Measurements from ENCODE around the gene CPSF3. TPM values are rescaled to one million over a fixed set of nuclear protein-coding genes. Genes with fewer than 3 reads are reported as not detected.

Gene CPSF3
- total RNA-seq, 1 donor from 2014 or later, result 44.0 TPM

- H3K27me3 Mint-ChIP-seq, result no peaks in the 10 kb centered on the region
- intact Hi-C loops (cut with micrococcal nuclease), result no loop called here
- H3K27ac Mint-ChIP-seq, result no peak overlapping the region
- no peak for DNase-seq
- ATAC-seq (ENCODE audit: low read depth), result no peak
- no peak for TF ChIP-seq CTCF (IDR thresholded peaks at IDR 0.05)
- POLR2A ChIA-PET, result no interaction called here
- CTCF ChIA-PET, result no interaction called here
- H3K4me1 Mint-ChIP-seq, result no peaks in the 10 kb centered on the region
- H3K36me3 Mint-ChIP-seq (ENCODE audit: low read depth), result peaks cover 40% of the 10 kb centered on the region
- H3K9me3 Mint-ChIP-seq, result no peaks in the 10 kb centered on the region
- no peak overlapping the region for H3K4me3 Mint-ChIP-seq
Observed at GRCh38 chr2:9403924-9404323, 19.5 kb upstream of the CPSF3 start.

- ChIA-PET POLR2A (no interaction called here), CTCF (no interaction called here)
- Mint-ChIP-seq H3K4me3 (no peak overlapping the region), H3K36me3 (ENCODE audit: low read depth) (peaks cover 45% of the 10 kb centered on the region), H3K27ac (no peak overlapping the region), H3K4me1 (no peaks in the 10 kb centered on the region), H3K9me3 (no peaks in the 10 kb centered on the region), H3K27me3 (no peaks in the 10 kb centered on the region)
- TF ChIP-seq CTCF (IDR thresholded peaks at IDR 0.05), result no peak
- ATAC-seq (ENCODE audit: low read depth), result no peak
- intact Hi-C loops (cut with micrococcal nuclease), result no loop called here
- DNase-seq, result no peak
Observed at GRCh38 chr2:9404451-9404850, 19.0 kb upstream of the CPSF3 start.

- H3K36me3 Mint-ChIP-seq (ENCODE audit: low read depth), result peaks cover 51% of the 10 kb centered on the region
- DNase-seq (no peak), ATAC-seq (ENCODE audit: low read depth) (no peak)
- H3K27ac Mint-ChIP-seq, result no peak overlapping the region
- H3K9me3 Mint-ChIP-seq, result no peaks in the 10 kb centered on the region
- ChIA-PET CTCF (no interaction called here), POLR2A (no interaction called here)
- H3K4me3 Mint-ChIP-seq, result no peak overlapping the region
- H3K27me3 Mint-ChIP-seq, result no peaks in the 10 kb centered on the region
- TF ChIP-seq CTCF (IDR thresholded peaks at IDR 0.05), result no peak
- intact Hi-C loops (cut with micrococcal nuclease), result no loop called here
- H3K4me1 Mint-ChIP-seq, result no peaks in the 10 kb centered on the region
Observed at GRCh38 chr2:9405636-9406035, 17.8 kb upstream of the CPSF3 start.

GRCh38 chr2:9406529-9407362 is 16.7 kb upstream of the CPSF3 start:
- POLR2A ChIA-PET, result no interaction called here
- H3K27ac Mint-ChIP-seq, result no peak overlapping the region
- TF ChIP-seq CTCF (IDR thresholded peaks at IDR 0.05), result no peak
- no peak overlapping the region for H3K4me3 Mint-ChIP-seq
- no peaks in the 10 kb centered on the region for H3K4me1 Mint-ChIP-seq
- CTCF ChIA-PET, result no interaction called here
- peaks cover 61% of the 10 kb centered on the region for H3K36me3 Mint-ChIP-seq (ENCODE audit: low read depth)
- no peaks in the 10 kb centered on the region for H3K27me3 Mint-ChIP-seq
- intact Hi-C loops (cut with micrococcal nuclease), result no loop called here
- DNase-seq, result no peak
- ATAC-seq (ENCODE audit: low read depth), result no peak
- no peaks in the 10 kb centered on the region for H3K9me3 Mint-ChIP-seq

GRCh38 chr2:9407363-9407811 is 16.1 kb upstream of the CPSF3 start:
- H3K27me3 Mint-ChIP-seq, result no peaks in the 10 kb centered on the region
- POLR2A ChIA-PET, result no interaction called here
- TF ChIP-seq CTCF (IDR thresholded peaks at IDR 0.05), result no peak
- CTCF ChIA-PET, result no interaction called here
- no peak for ATAC-seq (ENCODE audit: low read depth)
- peaks cover 66% of the 10 kb centered on the region for H3K36me3 Mint-ChIP-seq (ENCODE audit: low read depth)
- no peaks in the 10 kb centered on the region for H3K9me3 Mint-ChIP-seq
- no peak for DNase-seq
- no peak overlapping the region for H3K4me3 Mint-ChIP-seq
- no peaks in the 10 kb centered on the region for H3K4me1 Mint-ChIP-seq
- H3K27ac Mint-ChIP-seq, result no peak overlapping the region
- intact Hi-C loops (cut with micrococcal nuclease), result no loop called here

Data from activated B cell treated with CpG ODN at 0.5 μM for 24 hours (primary cell).